Endometrium (tissue), 2 donors: Measurements from ENCODE around the gene CCL14.

ENCODE experiments used
- FAIRE-seq: peaks from 2 replicates; lab custom pipeline; 2012; peaks lifted over from hg19 to GRCh38; lab: Jason Lieb, UNC
- donor health status: control.
- donor health status: control.

Gene CCL14

DNA sequence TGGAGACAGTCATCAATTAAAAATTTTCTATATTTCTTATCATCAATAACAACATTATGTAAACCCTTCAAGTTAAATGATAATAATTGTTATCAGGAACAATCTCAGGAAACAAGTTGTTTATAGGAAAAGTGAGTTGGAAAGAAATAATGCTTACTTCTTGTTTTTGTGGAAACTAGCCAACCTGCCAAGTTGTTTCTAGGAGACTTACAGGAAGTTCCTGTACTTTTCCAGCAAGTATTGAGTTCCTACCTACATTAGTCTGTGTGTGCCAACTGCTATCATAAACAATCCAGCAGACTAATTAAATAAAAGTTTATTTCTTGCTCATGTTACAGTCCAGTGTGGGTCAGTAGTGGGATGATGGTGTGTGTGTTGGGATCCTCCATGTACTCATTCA lies 1.6 kb upstream of the CCL14 start:
- no peak for FAIRE-seq

DNA sequence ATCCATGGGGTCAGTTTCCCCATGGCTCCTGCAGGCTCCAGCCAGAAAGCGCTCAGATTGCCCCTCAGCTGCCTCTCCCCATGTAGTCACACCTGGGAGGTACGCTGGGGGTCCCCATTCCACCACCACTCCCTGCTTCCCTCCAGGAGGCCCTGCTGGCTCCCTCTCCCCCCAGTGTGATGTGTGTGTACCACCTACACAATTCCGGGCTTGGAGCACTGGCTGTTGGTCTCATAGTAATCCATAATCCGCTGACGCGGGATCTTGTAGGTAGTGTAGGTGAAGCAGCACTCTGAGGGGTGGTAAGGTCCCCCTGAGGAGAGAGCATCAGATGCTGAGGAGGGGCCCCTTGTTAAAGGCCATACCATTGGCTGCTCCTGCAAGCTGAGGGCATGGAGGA lies 2.4 kb downstream of the CCL14 start:
- FAIRE-seq = no peak

DNA sequence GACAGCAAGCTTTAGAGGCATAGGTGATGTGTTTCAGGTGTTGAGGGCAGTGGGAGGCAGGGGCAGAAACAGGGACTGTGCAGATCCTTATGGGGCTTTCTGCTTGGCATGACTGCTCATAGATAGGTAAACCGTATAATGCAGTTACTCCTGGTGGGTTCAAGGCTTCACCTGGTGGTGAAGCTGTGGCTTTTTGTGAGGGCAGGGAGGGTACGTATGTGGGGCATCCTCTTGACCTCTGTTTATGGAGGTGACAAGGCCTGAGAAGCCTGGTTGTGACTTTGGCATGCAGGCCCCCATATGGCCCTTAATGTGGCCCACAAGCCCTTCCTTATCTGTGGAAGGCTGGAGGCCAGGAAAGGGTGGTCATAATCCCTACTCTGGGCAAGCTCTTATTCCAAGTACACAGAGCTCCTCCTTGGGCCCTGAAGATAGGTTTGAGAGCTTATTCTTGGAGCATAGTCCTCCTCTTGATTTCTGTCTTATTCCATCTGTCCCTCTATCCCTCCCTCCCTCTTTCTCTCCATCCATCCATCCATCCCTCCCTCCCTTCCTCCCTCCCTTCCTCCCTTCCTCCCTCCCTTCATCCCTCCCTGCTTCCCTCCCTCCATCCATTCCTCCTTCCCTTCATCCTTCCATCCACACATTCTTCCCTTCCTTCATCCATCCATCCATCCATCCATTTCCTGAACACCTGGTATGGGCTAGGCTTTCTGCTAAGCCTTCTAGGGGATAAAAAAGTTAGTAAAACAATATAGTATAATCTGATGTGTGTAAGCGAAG lies 3.9 kb downstream of the CCL14 start:
- no peak for FAIRE-seq

DNA sequence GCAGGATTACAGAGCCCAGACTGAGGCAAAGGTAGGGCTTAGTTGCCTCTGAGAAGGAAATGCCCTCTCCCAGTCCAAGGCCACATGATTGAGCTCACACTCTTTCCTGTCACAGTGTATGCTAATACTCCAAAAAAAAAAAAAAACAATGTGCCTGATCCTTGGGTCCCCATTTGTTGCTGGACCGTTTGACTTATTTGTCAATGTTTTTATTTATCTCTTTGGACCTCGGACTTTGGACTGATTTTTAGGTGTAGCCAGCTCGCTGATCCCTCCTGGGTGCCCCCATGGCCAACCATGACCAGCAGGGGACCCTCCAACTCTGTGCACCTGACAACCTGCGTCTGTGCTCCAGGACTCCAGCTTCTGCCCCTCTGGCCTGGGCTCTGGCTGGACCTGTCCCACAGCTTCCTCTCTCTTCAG lies 4.6 kb downstream of the CCL14 start:
- FAIRE-seq = no peak

DNA sequence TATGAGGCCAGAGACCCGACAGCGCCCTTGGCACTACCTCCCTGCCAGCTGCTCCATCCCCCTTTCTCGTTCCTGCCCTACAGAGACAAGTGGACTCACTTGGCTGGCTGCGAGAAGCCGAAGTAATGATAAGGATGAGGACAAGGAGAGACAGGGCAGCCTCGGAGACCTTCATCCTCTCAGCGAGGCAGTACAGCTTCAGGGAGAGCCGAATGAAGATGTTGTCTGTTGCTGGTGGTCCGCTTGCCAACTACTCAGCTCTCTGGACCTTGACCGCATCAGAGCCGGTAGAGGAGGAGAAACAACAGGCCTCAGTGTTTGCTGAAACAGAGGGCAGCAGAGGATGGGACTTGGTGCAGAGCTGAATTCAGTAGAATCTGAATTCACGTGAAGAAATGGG lies 5.3 kb downstream of the CCL14 start, which contains the start of gene CCL16:
TSS of gene CCL16 (minus strand) at position 252 of the 400 bp plus-strand sequence. CDS start at position 175, 77 bp downstream.
- FAIRE-seq = no peak

DNA sequence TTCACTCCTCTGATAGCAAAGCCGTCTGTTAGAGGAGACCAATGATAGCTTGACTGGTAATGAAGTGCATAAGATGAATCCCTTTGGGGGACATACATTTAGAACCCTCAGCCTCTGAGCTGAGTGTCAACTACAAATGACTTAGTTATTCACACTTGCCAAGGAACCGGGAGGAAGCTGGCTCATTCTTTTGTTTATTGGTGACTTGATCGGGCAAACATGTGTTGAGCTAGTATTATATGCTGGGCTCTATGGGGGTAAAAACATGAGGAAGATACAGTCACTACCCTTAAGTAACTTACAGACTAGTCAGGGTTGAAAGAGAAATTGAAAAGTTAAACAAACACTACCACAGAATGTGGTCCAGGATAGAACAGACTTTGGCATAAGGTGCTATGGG lies 8.2 kb downstream of the CCL14 start:
- no peak for FAIRE-seq

DNA sequence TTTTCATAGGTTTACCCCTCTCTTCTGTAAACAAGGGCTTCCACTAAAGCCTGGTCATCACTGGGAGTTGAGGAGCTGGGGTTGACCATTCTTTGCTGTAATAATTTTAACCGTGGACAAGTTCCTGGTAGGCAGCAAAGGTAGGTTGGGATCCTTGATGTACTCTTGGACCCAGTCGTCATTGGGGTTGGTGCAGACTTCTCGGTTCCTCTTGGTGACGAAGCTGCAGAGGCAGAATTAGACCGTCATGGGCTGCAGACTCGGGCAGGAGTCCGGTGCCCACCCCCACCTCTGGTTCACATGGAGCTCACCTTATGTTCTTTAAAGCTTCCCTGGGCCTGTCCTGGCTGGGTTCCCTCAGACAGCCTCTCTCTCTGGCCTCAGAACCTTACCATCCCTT lies 9.0 kb downstream of the CCL14 start:
- no peak for FAIRE-seq

DNA sequence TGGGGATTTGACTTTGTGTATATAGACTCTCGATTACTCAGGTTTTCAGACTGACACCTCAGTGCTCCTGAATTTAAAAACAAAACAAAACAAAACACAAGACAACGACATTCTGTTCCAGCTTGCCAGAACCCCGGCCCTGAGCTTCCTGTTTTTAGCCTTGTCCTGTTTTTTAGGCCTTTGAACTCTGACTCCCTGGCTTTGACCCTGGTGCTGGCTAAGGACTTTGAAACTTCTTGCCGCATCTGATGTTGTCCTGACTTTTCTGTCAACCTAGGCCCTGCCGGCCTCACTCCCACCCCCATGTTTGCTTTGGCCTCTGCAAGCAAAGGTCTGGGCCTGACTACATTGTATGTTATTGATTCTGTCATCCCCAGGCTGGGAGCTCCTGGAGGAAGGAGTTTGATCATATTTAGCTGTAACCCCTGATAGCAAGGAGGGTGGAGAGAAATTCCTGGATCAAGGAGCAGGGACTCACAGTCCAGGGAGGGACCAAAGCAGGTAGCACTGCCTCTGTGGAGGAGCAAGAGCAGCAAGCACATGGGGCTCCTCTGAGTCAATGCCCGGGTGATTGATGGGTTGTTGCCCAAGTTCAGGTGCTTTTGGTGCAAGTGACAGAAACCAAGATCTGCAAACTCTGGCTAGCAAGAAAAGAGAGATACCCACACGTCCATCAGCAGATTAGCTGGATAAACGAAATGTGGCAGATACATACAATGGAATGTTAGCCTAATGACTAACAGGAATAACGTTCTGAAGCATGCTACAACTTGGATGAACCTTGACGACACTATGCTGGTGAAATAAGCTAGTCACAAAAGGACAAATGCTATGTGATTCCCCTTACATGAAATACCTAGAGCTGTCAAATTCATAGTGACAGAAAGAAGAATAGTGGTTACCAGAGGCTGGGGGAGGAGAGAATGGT lies 12.9 kb downstream of the CCL14 start:
- no peak for FAIRE-seq

DNA sequence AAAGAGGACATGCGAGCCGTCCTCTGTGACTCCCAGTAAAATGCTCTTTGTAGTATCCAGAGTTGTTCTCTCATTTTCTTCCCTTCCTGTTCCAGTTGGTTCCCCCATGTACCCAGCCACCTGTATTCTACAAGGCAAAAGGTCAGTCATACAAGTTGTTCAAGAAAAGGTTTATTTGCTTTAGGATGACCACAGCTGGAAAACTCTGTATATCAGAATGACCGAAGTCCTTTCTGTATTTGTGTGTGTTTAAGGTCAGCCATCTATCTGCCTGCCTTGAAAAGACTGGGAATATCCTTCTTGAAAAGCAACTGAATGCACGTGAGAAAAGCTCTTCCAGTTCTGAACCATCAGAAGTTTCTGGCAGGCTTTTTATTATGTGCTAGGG lies 13.6 kb downstream of the CCL14 start:
- FAIRE-seq = no peak

DNA sequence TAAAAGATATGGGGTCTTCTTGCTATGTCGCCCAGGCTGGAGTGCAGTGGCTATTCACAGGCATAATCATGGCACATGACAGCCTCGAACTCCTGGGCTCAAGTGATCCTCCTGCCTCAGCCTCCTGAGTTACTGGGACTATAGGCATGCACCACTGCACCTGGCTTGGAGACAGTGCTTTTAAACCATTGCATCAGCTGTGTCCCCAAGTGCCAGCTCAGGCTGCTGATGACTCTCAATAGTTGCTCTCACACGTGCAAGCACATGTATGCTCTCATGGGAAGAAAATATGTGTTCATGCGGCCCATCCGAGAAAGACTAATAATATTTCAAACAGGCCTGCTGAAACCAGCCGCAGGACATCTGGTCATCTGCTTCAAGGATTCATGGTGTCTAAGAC lies 14.0 kb downstream of the CCL14 start:
- FAIRE-seq = no peak

DNA sequence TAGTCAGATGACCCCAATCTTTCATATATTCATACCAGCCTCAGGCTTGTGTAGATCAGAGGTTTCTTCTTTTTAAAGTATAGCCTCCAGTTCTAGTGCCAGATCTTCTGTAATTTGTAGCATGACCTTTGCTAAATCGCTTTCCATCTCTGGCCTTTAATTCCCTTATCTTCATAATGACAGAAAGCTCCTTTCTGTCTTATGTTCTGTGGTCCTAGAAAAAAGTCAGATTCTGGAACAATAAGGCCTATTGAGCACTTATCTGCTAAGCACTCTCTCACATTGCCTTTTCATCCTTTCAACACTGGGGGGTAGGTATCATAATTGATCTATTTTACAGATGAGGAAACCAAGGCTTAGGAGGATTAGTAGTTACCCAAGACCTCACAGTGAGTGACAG lies 14.5 kb downstream of the CCL14 start:
- no peak for FAIRE-seq

DNA sequence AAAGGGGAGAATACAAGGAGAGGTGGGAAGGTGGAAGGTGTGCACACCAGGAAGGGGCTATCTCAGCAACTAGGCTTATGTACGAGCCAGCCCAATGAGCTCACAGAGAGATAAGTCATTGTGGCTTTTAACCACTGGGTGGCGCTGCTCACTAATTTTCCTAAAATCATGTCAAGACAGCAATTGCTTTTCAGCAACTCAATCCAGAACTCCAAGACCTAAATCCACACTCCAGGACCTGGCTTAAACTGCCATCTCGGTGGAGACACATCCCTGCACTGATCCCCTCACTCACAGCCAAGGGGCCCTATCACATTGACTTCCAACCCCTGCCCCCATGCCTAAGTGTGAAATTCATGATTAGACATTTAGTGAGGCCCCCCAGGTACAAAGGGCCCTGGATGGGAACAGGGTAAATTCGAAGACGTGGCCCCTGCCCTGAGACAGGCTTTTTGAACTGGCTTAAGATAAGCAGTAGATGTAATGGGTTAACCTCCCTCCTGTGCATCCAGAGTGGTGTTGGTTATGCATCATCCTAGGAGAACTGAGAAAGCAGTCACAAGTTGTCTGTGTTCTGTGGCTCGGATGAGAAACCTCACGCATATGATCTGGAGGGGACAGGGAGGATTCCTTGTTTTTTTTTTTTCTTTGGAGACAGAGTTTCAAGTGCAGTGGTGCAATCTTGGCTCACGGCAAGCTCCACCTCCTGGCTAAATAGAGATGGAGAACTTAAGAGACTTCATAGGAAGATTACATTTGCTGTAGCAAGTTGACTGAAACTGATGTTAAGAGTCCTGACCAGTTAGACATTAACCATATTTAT lies 16.8 kb downstream of the CCL14 start:
- no peak for FAIRE-seq

DNA sequence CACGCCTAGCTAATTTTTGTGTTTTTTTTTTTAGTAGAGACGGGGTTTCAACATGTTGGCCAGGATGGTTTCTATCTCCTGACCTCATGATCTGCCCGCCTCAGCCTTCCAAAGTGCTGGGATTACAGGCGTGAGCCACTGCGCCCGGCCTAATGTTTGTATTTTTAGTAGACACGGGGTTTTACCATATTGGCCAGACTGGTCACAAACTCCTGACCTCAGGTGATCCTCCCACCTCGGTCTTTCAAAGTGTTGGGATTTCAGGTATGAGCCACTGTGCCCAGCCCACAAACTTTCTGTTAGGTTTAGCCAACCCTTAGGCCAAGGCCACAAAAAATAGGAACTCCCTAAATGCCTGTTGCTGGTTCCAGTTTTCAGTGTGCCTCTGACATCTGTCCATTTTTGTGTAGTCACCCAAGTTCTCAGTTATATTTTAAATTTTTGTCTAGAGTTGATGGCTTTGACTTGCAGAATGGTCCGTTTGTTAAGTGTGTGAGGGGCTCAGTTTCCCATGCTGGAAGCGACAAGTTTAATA lies 17.9 kb downstream of the CCL14 start:
- FAIRE-seq = no peak

DNA sequence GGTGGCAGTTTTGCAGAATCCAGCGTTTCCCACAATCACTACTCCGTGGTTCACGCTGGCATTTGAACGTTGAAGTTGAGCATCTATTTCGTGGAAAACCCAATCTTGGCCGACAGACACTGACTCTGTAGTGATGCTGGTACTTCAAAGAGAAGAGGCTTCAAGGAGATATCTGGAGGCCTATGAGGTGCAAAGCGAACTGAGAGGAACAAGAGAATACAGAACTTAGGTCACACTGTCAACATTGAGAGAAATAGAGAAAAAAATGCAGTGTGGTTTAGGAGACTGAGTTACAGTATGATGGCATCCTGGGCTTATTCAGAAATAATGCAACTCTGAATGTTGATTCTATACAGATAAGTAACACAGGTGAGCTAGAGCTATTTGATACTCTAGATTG lies 21.3 kb downstream of the CCL14 start:
- FAIRE-seq = no peak

DNA sequence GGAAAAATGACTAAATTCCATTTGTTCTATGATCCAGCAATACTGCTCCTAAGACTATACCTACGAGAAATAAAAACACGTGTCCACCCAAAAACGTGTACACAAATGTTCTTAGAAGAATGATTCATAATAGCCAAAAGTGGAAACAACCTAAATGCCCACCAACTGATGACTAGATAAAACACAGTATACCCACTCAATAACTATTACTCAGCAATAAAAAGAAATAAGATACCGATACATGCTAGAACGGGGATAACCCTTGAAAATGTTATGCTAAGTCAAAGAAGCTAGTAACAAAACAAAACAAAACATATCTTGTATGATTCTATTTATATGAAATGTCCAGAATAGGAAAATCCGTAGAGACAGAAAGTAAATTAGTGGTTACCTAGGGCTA lies 22.9 kb downstream of the CCL14 start:
- no peak for FAIRE-seq

DNA sequence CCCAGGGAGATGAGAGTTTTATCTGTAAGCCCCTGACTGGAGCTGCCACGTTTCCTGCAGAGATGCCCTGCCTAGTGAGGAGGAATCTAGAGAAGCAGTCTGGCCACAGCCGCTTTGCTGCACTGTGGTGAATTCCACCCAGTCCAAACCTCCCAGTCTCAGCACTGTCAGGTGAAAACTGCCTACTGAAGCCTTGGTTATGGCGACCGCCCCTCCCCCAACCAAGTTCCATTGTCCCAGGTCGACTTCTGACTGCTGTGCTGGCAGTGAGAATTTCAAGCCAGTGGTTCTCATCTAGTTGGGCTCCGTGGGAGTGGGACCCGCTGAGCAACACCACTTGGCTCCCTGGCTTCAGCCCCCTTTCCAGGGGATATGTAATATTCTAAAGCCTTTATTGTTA lies 32.8 kb downstream of the CCL14 start:
- no peak for FAIRE-seq

DNA sequence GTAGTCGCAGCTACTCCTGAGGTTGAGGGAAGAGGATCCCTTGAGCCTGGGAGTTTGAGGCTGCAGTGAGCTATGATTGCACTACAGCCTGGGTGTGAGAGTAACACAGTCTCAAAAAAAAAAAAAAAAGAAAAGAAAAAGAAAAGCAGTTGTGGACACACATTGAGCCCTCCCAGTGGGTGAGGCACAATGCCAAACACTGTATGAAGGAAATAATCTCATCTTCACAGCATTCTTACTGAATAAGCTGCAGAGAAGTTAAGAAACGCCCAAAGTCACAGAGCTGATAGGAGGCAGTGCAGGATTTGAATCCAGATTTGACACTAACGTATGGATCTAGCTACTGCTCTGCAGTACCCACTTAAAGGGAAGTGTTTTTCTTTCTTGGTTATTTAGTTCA lies 37.1 kb downstream of the CCL14 start:
- FAIRE-seq = no peak

DNA sequence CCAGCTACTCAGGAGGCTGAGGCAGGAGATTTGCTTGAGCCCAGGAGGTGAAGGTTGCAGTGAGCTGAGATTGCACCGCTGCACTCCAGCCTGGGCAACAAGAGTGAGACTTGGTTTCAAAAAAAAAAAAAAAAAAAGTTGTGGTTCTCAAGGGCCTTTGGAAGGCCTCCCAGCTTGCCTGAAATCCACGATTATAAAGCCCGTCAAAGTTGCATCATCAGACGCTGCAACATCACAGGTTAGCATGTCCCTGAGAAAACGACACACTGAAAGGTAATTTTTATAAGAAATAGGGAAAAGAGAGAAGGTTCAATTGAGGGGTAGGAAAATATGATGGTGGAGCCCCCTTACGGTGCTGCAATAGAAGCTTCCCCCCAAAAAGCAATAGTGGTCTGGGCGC lies 38.4 kb downstream of the CCL14 start:
- FAIRE-seq = no peak

DNA sequence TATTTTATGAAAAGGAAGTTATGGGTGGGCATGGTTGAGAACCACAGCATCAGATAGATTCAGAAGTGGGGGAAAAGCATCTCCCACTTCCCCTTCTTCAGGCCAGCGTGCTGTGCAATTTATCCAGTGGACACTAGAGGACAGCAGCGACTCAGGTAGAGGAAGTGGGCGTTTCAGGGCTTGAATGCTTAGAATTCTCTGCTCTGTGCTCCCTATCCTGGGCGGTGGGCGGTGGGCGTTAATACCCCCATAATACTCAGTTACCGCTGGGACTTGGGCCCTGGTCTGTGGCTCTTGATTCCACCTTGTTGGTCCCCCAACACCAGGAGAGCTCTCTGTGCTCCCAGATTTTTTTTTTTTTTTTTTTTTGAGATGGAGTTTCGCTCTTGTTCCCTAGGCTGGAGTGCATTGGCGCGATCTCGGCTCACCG lies 39.4 kb downstream of the CCL14 start:
- FAIRE-seq = no peak

DNA sequence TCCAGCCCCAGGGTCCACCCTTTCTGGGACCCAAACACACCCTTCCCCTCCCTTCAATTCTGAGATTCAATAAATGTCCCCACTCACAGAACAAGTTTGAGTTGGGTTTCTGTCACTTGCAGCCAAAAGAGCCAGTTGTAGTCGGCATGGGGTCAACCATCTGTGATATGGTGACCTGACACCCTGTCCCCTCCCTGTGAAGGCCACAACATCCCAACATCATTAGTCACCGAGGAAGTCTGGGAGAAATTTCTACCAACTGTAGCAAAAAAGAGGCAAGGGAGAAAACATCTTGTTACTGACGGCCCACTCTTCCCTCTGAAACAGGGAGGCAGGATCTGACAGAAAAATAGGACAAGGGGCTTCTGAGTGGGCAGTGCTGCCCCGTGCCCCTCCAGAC lies 42.4 kb downstream of the CCL14 start:
- FAIRE-seq = no peak

DNA sequence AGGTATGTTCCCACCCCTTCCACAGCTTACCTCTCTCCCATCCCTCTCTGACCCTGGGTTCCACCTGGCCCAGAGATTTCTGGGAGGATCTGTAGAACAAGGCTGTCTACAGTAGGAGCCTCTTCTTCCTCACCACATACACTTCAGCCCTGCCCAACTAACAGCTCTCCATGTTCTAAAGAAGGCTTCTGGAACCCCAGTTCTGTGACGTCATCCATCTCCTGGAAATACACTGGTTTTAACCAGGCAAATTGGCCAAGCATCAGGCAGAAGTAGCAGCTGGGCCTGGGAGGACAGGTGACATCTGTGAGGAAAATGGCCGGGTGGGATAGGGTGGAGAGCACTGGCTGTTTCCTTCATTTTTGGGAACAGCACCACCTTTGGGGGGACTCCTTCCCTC lies 43.0 kb downstream of the CCL14 start, which contains the start of gene LYZL6:
TSS of gene LYZL6 (minus strand) at position 177 of the 400 bp plus-strand sequence. CDS start 4,357 bp downstream, outside the sequence.
- no peak for FAIRE-seq

DNA sequence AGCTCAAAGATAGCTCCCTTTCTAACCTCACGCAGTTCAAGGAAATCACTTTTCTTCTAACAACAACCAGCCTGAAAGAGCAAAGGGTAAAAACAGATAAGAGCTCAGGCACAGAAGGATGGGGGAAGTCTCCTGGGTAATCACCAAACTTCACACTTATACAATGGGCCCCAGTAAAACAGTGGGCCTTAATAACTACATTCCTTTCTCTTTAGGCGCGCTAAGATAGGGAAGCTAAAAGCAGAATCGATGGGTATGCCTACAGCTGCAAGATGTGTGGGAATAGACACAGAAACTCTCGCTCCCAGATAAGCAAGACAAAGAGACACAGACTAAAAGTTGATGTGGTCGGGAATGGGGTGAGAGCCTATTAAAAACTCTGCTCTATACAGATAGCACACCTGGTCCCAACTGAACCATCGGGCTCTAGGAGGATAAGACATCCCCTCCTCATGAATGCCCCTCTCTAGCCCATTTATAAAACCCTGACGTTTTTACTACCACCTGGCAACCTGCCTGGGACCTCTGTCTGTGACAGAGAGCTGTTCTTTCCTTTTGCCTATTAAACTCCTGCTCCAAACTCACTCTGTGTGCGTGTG lies 43.8 kb downstream of the CCL14 start:
- FAIRE-seq = no peak
